ENCODE results near the gene TMEM91. TPM values are rescaled to one million over a fixed set of nuclear protein-coding genes. Genes with fewer than 3 reads are reported as not detected.

Gene TMEM91
- total and polyA plus RNA-seq, 2 donors (not counting 1 experiment from before 2014, with no cell fraction given), result 3.7 to 9.7 TPM

DNA sequence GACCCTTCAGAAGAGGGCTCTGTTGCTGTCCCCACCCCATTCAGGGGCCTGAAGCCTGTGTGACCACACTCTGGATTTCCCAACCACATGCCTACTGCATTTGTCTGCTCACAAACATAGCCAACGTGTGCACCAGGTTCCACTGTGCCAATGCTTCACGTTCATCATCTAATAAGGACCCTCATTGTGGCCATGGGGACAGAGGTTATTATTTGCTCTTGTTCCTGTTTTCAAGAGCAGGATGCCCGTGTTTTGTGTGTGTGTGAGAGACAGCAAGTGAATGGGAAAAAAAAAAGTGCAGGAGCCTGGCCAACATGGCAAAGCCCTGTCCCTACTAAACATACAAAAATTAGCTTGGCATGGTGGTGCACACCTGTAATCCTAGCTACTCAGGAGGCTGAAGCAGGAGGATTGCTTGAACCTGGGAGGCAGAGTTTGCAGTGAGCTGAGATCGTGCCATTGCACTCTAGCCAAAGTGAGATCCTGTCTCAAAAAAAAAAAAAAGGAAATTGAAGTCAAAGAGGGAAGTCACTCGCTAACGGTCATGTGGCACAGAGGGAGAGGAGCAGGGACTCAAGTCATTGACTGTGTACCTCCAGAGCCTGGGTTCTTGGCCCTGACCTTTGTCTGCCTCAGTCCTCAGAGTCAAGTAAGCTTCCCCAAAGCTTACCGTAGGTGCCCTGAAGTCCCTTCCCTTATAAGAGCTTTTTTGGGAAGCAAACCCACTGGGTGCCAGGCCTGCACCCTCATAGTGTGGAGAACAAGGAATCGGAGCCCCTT lies 44.0 kb downstream of the TMEM91 start:
- Histone ChIP-seq H3K4me1 (ENCODE audit: control insufficient read depth, extremely low read depth, insufficient read depth, low read length) (no peaks in the 10 kb centered on the region), H3K27me3 (ENCODE audit: control insufficient read depth, insufficient read depth, low read length) (no peaks in the 10 kb centered on the region), H3K4me2 (ENCODE audit: extremely low read depth, insufficient read depth, low read length) (no peak overlapping the region), H3K4me3 (replicated peaks in 1 of 4; ENCODE audit: control extremely low read depth in 1 of 4, insufficient read depth in 1 of 4, low read depth in 3 of 4, low read length in 4 of 4) (no peak overlapping the region), H3K36me3 (ENCODE audit: control insufficient read depth, insufficient read depth, low read length) (peaks cover 15% of the 10 kb centered on the region), H4K20me1 (ENCODE audit: control insufficient read depth, extremely low read depth, insufficient read depth, low read length) (no peaks in the 10 kb centered on the region), H3K9me3 (ENCODE audit: control insufficient read depth, insufficient read depth, low read depth, low read length) (no peaks in the 10 kb centered on the region), H3K79me2 (ENCODE audit: control insufficient read depth, insufficient read depth, low read length) (no peaks in the 10 kb centered on the region), H3K9ac (ENCODE audit: insufficient read depth, low read length) (no peak overlapping the region), H2AFZ (ENCODE audit: low read length) (no peak overlapping the region), H3K27ac (ENCODE audit: insufficient read depth, low read length) (no peak overlapping the region)
- DNase-seq (ENCODE audit: low read depth in 2 of 2), result no peak
- no peak for TF ChIP-seq EZH2 (IDR thresholded peaks at IDR 0.05; ENCODE audit: low read length, missing control alignments)
- TF ChIP-seq, protein P1, sequence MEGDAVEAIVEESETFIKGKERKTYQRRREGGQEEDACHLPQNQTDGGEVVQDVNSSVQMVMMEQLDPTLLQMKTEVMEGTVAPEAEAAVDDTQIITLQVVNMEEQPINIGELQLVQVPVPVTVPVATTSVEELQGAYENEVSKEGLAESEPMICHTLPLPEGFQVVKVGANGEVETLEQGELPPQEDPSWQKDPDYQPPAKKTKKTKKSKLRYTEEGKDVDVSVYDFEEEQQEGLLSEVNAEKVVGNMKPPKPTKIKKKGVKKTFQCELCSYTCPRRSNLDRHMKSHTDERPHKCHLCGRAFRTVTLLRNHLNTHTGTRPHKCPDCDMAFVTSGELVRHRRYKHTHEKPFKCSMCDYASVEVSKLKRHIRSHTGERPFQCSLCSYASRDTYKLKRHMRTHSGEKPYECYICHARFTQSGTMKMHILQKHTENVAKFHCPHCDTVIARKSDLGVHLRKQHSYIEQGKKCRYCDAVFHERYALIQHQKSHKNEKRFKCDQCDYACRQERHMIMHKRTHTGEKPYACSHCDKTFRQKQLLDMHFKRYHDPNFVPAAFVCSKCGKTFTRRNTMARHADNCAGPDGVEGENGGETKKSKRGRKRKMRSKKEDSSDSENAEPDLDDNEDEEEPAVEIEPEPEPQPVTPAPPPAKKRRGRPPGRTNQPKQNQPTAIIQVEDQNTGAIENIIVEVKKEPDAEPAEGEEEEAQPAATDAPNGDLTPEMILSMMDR (conservative IDR thresholded peaks at IDR 0.05 in 1 of 2, IDR thresholded peaks at IDR 0.05 in 1 of 2; ENCODE audit: low read depth in 1 of 2, low read length in 2 of 2), result no peak

GRCh38 chr19:41421314-41421713 lies 45.0 kb downstream of the TMEM91 start:
- no peak overlapping the region for H3K9ac ChIP-seq (ENCODE audit: insufficient read depth, low read length)
- no peak overlapping the region for H3K4me3 ChIP-seq (replicated peaks in 1 of 4; ENCODE audit: control extremely low read depth in 1 of 4, insufficient read depth in 1 of 4, low read depth in 3 of 4, low read length in 4 of 4)
- no peaks in the 10 kb centered on the region for H3K27me3 ChIP-seq (ENCODE audit: control insufficient read depth, insufficient read depth, low read length)
- peaks cover 15% of the 10 kb centered on the region for H3K36me3 ChIP-seq (ENCODE audit: control insufficient read depth, insufficient read depth, low read length)
- no peaks in the 10 kb centered on the region for H4K20me1 ChIP-seq (ENCODE audit: control insufficient read depth, extremely low read depth, insufficient read depth, low read length)
- H3K4me2 ChIP-seq (ENCODE audit: extremely low read depth, insufficient read depth, low read length), result no peak overlapping the region
- H3K4me1 ChIP-seq (ENCODE audit: control insufficient read depth, extremely low read depth, insufficient read depth, low read length), result no peaks in the 10 kb centered on the region
- no peaks in the 10 kb centered on the region for H3K79me2 ChIP-seq (ENCODE audit: control insufficient read depth, insufficient read depth, low read length)
- H3K9me3 ChIP-seq (ENCODE audit: control insufficient read depth, insufficient read depth, low read depth, low read length), result no peaks in the 10 kb centered on the region
- no peak overlapping the region for H3K27ac ChIP-seq (ENCODE audit: insufficient read depth, low read length)
- no peak overlapping the region for H2AFZ ChIP-seq (ENCODE audit: low read length)
- DNase-seq (ENCODE audit: low read depth in 2 of 2), result no peak
- TF ChIP-seq, protein P1 (conservative IDR thresholded peaks at IDR 0.05 in 1 of 2, IDR thresholded peaks at IDR 0.05 in 1 of 2; ENCODE audit: low read depth in 1 of 2, low read length in 2 of 2), result no peak
- no peak for TF ChIP-seq EZH2 (IDR thresholded peaks at IDR 0.05; ENCODE audit: low read length, missing control alignments)

- no peak for TF ChIP-seq EZH2 (IDR thresholded peaks at IDR 0.05; ENCODE audit: low read length, missing control alignments)
- TF ChIP-seq, protein P1 (conservative IDR thresholded peaks at IDR 0.05 in 1 of 2, IDR thresholded peaks at IDR 0.05 in 1 of 2; ENCODE audit: low read depth in 1 of 2, low read length in 2 of 2), result no peak
- Histone ChIP-seq H3K9me3 (ENCODE audit: control insufficient read depth, insufficient read depth, low read depth, low read length) (no peaks in the 10 kb centered on the region), H3K36me3 (ENCODE audit: control insufficient read depth, insufficient read depth, low read length) (peaks cover 15% of the 10 kb centered on the region), H3K9ac (ENCODE audit: insufficient read depth, low read length) (no peak overlapping the region), H3K27ac (ENCODE audit: insufficient read depth, low read length) (no peak overlapping the region), H3K79me2 (ENCODE audit: control insufficient read depth, insufficient read depth, low read length) (no peaks in the 10 kb centered on the region), H3K4me1 (ENCODE audit: control insufficient read depth, extremely low read depth, insufficient read depth, low read length) (peaks cover 2% of the 10 kb centered on the region), H3K27me3 (ENCODE audit: control insufficient read depth, insufficient read depth, low read length) (no peaks in the 10 kb centered on the region), H3K4me3 (replicated peaks in 1 of 4; ENCODE audit: control extremely low read depth in 1 of 4, insufficient read depth in 1 of 4, low read depth in 3 of 4, low read length in 4 of 4) (no peak overlapping the region), H3K4me2 (ENCODE audit: extremely low read depth, insufficient read depth, low read length) (no peak overlapping the region), H4K20me1 (ENCODE audit: control insufficient read depth, extremely low read depth, insufficient read depth, low read length) (no peaks in the 10 kb centered on the region), H2AFZ (ENCODE audit: low read length) (no peak overlapping the region)
- DNase-seq (ENCODE audit: low read depth in 2 of 2), result no peak
Observed at GRCh38 chr19:41421973-41422372, 45.6 kb downstream of the TMEM91 start.

Measured in fibroblast of lung (primary cell).